B cell (primary cell): Measurements from ENCODE around the gene KSR2.

Experiments
- CTCF ChIP-seq: fragments of 200-600 bp; IDR thresholded peaks from one replicate; pipeline ENCODE4 v1.8.0; 2022; ENCODE audit warnings: antibody characterized with exemption, mild to moderate bottlenecking
- EZH2 ChIP-seq: IDR thresholded peaks from 2 replicates; pipeline ENCODE4 v1.6.1; 2012; ENCODE audit warnings: borderline replicate concordance, low read depth, mild to moderate bottlenecking, moderate library complexity, low read length; ENCODE audit not compliant: insufficient read depth, poor library complexity, severe bottlenecking

GRCh38 chr12:117692512-117692911, 276.3 kb downstream of the KSR2 start:
- TF ChIP-seq CTCF (no peak), EZH2 (no peak)
